ENCODE measurements around the gene XAGE3.
"Not testable (repeated sequence)": the region's sequence is repeated elsewhere in the genome, so short reads cannot be mapped to it uniquely, and the experiment has no call there.

GRCh38 chrX:52888090-52888489, 20.2 kb upstream of the XAGE3 start:
- not testable (repeated sequence) for TF ChIP-seq CTCF (conservative IDR thresholded peaks at IDR 0.05 in 1 of 2, IDR thresholded peaks at IDR 0.05 in 1 of 2; ENCODE audit: low read depth in 1 of 2, low read length in 2 of 2); EZH2 (IDR thresholded peaks at IDR 0.05; ENCODE audit: low read length, missing control alignments)
